GOT3 (cell line): ENCODE data around the gene MUS81.

Experiments
- DNase-seq: peaks from one replicate; lab custom pipeline; 2025; ENCODE audit warnings: mixed read lengths; lab: John Stamatoyannopoulos, UW

MUS81 gene

GRCh38 chr11:65861165-65861505 is 902 bp downstream of the MUS81 start:
- no peak for DNase-seq

DNA sequence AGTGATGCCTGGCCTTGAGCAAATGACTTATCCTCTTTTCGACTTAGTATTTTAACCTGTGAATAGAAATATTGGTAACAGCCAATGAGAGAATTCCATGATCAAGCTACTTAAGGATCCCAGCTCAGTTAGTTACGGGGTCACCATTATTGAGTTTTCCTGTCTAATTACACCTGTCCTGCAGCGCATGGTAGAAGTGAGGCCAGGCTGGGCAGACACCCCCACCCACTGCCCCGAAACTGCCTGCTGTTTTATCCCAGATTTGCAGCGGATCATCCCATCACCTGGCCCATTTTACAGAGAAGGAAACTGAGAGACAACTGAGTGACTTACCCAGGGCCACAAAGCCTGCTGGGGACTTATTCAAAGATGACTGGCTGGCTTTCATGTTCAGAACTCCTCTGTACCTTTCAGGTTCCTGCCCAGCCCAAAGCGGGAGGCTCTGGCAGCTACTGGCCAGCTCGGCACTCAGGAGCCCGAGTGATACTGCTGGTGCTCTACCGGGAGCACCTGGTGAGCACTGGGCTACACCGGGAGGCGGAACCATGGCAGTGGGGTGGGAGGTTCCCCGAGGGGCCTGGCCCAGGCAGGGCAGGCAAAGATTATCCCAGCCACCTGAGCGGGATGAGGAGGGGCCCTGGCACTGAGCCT is 1.4 kb downstream of the MUS81 start:
- DNase-seq, result no peak

DNA sequence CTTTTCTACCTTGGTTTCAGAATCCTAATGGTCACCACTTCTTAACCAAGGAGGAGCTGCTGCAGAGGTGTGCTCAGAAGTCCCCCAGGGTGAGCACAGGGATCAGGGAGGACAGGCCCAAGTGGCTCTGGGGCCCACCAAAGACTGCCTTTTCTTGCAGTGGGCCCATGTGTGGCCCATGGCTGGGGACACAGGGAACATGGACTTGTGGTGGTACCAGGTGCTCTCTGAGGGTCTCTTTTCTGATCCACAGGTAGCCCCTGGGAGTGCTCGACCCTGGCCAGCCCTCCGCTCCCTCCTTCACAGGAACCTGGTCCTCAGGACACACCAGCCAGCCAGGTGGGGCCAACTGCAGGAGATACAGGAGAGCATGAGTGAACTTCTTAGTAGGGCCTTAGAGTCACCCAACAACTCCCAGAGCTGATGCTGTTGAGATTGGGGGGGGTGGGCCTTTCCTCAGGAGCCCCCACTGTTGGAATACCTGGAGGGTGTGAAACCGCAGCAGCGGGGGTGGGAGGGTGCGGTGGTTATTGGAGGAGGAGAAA is 2.0 kb downstream of the MUS81 start:
- DNase-seq, result no peak

GRCh38 chr11:65862941-65863888 is 3.0 kb downstream of the MUS81 start:
- no peak for DNase-seq

DNA sequence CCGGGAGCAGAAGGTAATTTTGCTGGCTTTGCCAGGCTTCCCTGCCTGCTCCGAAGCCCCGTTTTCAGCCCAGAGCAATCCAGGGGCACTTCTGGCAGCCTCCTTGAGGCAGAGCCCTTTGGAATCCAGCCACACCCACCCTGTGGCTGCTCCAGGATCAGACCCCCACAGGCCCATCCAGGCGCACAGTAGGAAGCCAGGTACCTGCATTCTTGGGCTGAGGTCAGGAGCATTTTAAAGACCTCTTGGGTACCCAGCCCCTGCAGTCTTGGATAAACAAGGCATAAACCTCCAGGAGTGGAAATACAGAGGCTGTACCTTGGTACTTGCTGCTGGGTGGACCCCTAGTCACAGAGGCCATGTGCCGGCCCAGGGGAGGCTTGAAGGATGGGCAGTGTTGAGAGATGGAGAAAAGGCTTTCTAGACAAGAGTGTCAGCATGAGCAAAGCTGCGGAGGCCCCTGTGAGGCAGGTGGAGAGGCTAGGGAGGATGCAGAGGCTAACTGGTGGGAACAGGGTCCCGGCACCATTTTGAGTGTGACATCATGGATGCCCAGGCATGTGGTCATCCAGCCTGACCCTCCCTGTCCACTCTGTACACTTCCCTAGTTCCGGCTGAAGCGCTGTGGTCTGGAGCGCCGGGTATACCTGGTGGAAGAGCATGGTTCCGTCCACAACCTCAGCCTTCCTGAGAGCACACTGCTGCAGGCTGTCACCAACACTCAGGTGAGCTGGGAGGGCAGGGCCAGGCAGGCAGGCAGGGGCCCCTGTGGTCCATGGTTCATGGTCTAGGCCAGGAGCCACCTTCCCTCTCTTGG is 3.9 kb downstream of the MUS81 start:
- DNase-seq, result no peak

DNA sequence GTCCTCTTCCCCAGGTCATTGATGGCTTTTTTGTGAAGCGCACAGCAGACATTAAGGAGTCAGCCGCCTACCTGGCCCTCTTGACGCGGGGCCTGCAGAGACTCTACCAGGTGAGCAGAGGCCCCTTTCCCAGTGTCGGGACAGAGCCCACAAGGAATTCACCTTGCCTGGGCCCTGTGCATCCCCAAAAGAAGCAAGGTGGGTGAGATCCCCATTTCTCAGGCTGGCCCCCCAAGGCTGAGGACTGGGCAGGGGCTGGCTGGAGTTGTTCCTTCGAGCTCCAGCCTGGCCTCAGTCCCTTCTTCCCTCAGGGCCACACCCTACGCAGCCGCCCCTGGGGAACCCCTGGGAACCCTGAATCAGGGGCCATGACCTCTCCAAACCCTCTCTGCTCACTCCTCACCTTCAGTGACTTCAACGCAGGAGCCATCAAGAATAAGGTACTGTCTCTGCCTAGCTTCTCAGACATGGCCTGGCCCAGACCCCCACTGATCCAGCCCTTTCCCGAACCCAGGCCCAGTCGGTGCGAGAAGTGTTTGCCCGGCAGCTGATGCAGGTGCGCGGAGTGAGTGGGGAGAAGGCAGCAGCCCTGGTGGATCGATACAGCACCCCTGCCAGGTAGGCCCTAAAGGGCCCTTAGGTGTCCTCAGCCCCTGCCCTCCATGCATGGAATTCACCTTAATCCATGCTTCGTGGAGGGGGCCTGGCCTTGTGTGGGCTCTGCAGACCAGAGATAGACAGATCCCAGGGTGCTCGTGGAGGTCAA is 4.7 kb downstream of the MUS81 start:
- DNase-seq, result no peak

GRCh38 chr11:65865550-65866172 is 5.4 kb downstream of the MUS81 start:
- DNase-seq, result no peak

GRCh38 chr11:65866509-65867283 is 6.5 kb downstream of the MUS81 start:
- DNase-seq, result no peak

GRCh38 chr11:65867284-65868071 is 7.2 kb downstream of the MUS81 start:
- DNase-seq, result no peak

- DNase-seq, result no peak
Measured at GRCh38 chr11:65868076-65868667, 7.9 kb downstream of the MUS81 start.

DNA sequence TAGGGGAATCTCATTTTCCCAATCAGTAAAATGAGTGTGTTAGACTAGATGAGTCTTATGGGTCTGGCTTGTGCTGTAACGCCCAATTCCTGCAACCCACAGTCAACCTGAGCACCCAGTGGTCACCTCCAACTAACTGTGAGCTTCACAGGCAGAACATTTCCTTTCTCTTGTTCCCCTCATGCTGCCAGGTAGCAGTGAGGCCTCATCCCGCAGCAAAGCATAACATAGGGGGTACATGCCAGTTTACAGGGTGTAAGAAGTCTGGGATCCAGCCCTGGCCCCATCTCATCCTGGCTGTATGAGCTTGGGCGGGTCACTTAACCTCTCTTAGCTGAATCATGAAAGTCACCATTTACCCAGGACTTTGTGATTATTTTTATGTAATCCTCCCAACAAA is 8.7 kb downstream of the MUS81 start:
- DNase-seq, result no peak

GRCh38 chr11:65869643-65870306 is 9.5 kb downstream of the MUS81 start:
- DNase-seq, result no peak

GRCh38 chr11:65870307-65870658 is 10.1 kb downstream of the MUS81 start:
- no peak for DNase-seq

DNA sequence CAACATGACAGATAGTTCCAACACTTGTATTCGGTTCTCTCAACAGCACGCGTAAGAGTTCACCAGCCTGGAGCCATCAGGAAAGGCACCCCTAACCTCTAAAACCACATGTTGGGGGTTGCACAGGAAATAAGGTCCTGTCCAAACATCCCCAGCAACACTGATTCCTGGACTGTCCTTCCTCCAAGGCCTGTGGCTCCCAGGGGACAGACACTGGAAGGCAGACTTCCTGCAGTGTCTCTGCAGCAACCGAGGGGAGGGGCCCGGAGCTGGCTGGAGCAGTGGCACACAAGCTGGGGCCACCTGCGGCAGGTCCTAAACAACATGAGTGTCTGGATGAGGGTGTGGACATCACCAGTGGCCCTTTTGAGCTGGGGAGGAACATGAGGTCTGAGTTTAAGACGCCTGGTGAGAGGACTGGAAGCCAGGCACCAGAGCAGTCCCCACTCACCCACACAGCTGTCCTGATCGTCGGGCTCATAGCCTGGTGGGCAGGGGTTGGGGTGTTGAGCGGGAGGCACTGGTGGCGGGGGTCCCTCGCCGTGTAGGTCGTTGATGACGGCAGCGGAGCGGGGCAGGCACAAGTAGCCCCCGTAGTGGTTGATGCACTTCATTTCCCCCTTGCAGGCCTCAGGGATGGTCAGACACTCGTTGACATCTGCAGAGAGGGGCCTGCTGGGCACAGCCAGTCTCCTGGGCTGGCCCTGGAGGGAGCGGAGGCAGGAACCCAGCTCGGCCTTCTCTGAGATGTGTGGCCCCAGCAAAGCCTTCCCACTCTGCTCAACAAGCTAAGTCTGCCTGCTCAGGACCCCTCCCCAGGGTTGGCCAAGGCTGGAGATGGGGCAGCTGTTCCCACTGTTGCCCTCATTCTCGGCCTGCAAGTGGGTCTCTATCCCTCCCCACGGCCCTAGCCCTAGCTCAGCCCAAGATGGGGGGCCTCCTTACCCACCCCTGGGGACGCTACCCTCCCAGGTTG is 10.8 kb downstream of the MUS81 start:
- no peak for DNase-seq

- no peak for DNase-seq
Measured at GRCh38 chr11:65871811-65872548, 11.7 kb downstream of the MUS81 start.

DNA sequence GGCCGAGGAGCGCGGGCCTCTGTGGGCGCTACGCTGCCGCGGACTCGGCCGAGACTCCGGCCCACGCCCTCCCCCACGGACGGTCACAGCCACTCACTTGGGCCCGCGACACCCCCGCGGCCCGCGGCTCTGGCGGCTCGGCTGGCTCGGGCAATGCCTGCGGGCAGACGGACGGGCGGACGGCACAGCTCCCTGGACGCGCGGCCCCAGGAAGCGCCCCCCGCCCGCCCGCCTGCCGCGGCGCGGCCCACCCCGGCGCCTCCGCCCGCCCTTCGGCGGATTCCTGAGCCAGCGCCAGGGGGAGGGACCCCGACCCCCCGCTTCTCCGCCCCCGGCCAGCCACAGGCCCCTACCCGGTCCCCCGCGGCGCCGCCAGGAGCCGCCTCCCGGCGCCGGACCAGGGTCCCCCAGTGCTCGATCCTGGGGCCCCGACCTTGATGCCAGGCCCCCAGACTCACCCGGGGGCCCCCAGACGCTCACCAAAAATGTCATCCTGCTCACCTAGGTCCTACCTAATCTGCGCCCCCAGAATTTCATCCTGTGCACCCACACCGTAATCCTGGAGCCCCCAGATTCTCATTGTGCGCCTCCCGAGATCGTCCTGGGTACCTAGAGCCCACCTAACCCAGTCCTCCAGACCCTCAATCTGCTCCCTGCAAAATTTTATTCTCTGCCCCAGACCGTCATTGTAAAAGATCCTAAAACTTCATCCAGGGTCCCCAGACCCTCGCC is 12.5 kb downstream of the MUS81 start, which contains the start of gene EFEMP2:
Gene EFEMP2, minus strand, starts transcription at position 215 of the 732 bp plus-strand sequence. CDS start 446 bp downstream, outside the sequence.
- no peak for DNase-seq
